Activated CD4-positive, alpha-beta memory T cell treated with anti-CD3 and anti-CD28 coated beads, Interleukin-2, amount 10 ng/mL, durations not matched to agents 7 days and 5 days (primary cell): ENCODE data around the gene CTNNAL1. TPM values are rescaled to one million over a fixed set of nuclear protein-coding genes. Genes with fewer than 3 reads are reported as not detected.

Experiments
- CTCF ChIA-PET: fragments of 350-600 bp; sonication (Branson Sonifier 250); formaldehyde crosslinking; loops from one replicate; lab custom pipeline; 2021; ENCODE audit warnings: antibody characterized with exemption, inconsistent platforms; lab: Charles Lee
- POLR2A ChIA-PET: fragments of 350-600 bp; sonication (Branson Sonifier 250); formaldehyde crosslinking; loops from one replicate; lab custom pipeline; 2021; ENCODE audit warnings: antibody characterized with exemption; lab: Charles Lee
- DNase-seq: peaks from one replicate; pipeline ENCODE4 v3.0.0-alpha.2; 2020
- H3K27ac Mint-ChIP-seq: one replicate; pipeline ENCODE4 v1.8.0; 2021; ENCODE audit warnings: mild to moderate bottlenecking, mixed read lengths
- H3K27me3 Mint-ChIP-seq: one replicate; pipeline ENCODE4 v1.8.0; 2021; ENCODE audit warnings: mixed read lengths
- H3K36me3 Mint-ChIP-seq: one replicate; pipeline ENCODE4 v1.8.0; 2021; ENCODE audit warnings: low read depth, mixed read lengths
- H3K4me1 Mint-ChIP-seq: one replicate; pipeline ENCODE4 v1.8.0; 2021; ENCODE audit warnings: mixed read lengths
- H3K4me3 Mint-ChIP-seq: one replicate; pipeline ENCODE4 v1.8.0; 2021; ENCODE audit warnings: mild to moderate bottlenecking, mixed read lengths
- H3K9me3 Mint-ChIP-seq: one replicate; pipeline ENCODE4 v1.8.0; 2021; ENCODE audit warnings: mixed read lengths
- total RNA-seq, 2 experiments: library from RNA; stranded (reverse); gene quantifications; one replicate each; pipeline ENCODE4 v1.2.3, GENCODE V29; 2021

Gene CTNNAL1
- total RNA-seq, 2 experiments from 2014 or later: 13.2 to 13.3 TPM

DNA sequence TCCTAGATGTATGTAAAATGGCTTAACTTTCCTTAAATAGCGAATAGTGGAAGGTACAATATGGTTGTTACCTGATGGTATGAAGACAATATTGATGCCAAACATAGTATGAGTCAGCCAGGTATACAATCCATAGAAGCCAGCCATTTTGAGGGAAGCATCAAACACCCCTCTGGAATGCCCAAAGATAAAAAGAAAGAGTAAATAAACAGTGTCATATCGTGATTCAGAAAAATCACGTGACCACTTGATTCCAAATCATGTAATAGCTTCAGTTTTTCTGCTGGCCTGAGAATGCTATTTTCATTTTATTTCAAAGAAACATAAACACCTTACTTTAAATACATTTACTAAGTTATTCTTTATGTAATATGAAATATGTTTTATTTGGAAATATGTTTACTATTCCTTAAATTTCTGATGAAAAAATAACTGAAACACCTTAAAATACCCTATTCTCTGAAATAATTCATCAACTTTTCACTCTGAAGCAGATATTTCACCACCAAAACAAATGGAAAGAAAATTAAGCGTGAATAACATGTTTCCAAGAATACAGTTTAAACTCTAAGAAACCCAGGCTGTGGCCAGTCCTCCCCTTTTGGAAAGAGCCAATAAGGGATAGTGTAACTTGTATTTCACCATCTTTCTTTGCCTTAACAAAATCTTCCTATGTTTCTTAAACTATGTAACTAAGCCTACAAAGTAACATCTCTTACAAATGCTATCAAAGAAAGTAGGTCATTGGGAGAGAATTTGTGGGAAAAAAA lies 24.8 kb upstream of the CTNNAL1 start:
- CTCF ChIA-PET: no interaction called here
- Mint-ChIP-seq H3K4me3 (no peak overlapping the region), H3K9me3 (no peaks in the 10 kb centered on the region), H3K36me3 (peaks cover 49% of the 10 kb centered on the region), H3K4me1 (no peaks in the 10 kb centered on the region), H3K27ac (no peak overlapping the region), H3K27me3 (no peaks in the 10 kb centered on the region)
- POLR2A ChIA-PET: no interaction called here
- no peak for DNase-seq

DNA sequence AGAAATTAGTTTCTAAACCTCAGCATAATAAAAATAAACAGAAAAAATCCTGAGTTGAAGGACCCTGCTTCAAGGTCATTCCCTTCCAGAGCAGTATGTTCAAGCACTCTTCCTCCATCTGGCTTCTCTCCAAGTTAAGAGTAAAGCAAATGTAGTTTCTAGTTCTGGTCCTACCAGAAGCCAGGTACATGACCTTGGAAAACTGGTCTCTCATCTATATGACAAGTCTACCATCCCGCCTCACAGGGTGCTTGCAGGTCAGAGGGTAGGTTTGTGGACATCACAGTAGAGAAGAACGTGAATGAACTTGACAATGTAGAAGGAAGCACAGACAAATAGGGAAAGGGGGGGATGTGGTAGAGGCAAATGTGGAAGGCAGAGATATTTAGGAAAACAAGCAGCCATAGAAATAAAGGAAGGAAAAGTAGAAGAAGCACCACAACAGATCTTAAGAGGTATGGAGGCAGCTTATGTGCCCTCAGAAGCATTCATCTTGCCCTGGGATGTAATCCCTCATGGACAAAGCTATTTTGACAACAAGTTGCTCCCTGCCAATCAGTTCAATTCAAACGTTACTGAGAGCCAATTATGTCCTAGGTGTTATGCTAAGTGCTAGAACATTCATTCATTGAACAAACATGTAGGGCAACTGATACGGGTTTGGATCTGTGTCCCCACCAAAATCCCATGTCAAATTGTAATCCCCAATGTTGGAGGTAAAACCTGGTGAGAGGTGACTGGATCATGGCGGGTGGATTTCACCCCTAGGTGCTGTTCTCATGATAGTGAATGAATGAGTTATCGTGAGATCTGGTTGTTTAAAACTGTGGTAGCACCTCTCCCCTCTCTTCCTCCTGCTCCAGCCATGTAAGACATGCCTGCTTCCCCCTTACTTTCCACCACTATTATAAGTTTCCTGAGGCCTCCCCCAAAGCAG lies 23.7 kb upstream of the CTNNAL1 start:
- Mint-ChIP-seq H3K4me3 (no peak overlapping the region), H3K27ac (no peak overlapping the region), H3K36me3 (peaks cover 45% of the 10 kb centered on the region), H3K9me3 (no peaks in the 10 kb centered on the region), H3K4me1 (no peaks in the 10 kb centered on the region), H3K27me3 (no peaks in the 10 kb centered on the region)
- POLR2A ChIA-PET: no interaction called here
- CTCF ChIA-PET: no interaction called here
- DNase-seq: no peak

- Mint-ChIP-seq H3K27ac (no peak overlapping the region), H3K4me3 (no peak overlapping the region), H3K4me1 (no peaks in the 10 kb centered on the region), H3K9me3 (no peaks in the 10 kb centered on the region), H3K36me3 (peaks cover 49% of the 10 kb centered on the region), H3K27me3 (no peaks in the 10 kb centered on the region)
- POLR2A ChIA-PET: no interaction called here
- no peak for DNase-seq
- CTCF ChIA-PET: no interaction called here
These were observed 22.6 kb upstream of the CTNNAL1 start for GRCh38 chr9:109035684-109036423.

- CTCF ChIA-PET: no interaction called here
- POLR2A ChIA-PET: interaction anchor here (1.2 kb wide), 1 partner anchor 22 kb away, joined by 3 read pairs; no protein-coding TSS in a partner anchor
- Mint-ChIP-seq H3K4me3 (no peak overlapping the region), H3K9me3 (no peaks in the 10 kb centered on the region), H3K36me3 (peaks cover 52% of the 10 kb centered on the region), H3K27me3 (no peaks in the 10 kb centered on the region), H3K27ac (no peak overlapping the region), H3K4me1 (no peaks in the 10 kb centered on the region)
- DNase-seq: no peak
These were observed 20.8 kb upstream of the CTNNAL1 start for GRCh38 chr9:109033941-109034700.

DNA sequence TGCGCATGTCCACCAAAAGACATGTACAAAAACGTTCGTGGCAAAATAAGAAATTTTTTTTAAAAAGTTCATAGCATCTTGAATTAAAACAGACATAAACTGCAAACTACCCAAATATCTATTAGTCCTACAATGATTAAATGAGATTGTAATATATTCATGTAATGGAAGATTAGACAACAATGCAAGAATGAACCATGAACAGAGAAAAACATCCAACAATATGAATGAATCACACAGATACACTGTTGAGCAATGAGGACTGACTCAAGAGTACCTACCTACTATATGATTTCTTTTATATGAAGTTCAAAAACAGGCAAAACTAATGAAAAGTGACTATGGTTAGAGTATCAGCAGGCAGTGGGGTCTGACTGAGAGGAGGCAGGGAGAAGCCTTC lies 17.9 kb upstream of the CTNNAL1 start:
- CTCF ChIA-PET: no interaction called here
- H3K4me3 Mint-ChIP-seq: no peak overlapping the region
- peaks cover 46% of the 10 kb centered on the region for H3K36me3 Mint-ChIP-seq
- DNase-seq: no peak
- no peaks in the 10 kb centered on the region for H3K9me3 Mint-ChIP-seq
- no peaks in the 10 kb centered on the region for H3K4me1 Mint-ChIP-seq
- POLR2A ChIA-PET: no interaction called here
- H3K27ac Mint-ChIP-seq: no peak overlapping the region
- no peaks in the 10 kb centered on the region for H3K27me3 Mint-ChIP-seq

DNA sequence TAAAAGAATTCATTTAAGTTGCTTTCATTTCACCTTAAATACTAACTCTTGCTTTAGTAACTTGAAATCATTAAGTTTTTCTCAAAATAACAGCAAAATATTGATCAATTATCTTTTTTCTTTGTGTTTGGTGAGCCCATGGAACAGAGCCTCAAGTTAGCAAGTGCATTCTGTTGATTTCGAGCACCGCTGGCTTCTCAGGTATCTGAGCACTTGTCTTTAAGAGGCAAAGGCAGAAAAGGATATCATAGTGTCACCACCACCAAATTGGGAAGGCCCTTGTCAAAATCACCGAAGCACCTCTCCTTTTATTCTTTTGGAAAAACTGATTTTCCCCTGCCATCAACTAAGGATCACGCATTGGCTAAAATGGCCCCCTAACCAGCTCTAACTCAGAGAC lies 17.1 kb upstream of the CTNNAL1 start:
- Mint-ChIP-seq H3K27me3 (no peaks in the 10 kb centered on the region), H3K4me3 (no peak overlapping the region), H3K4me1 (no peaks in the 10 kb centered on the region), H3K36me3 (peaks cover 44% of the 10 kb centered on the region), H3K27ac (no peak overlapping the region), H3K9me3 (no peaks in the 10 kb centered on the region)
- ChIA-PET CTCF (no interaction called here), POLR2A (no interaction called here)
- DNase-seq: no peak

DNA sequence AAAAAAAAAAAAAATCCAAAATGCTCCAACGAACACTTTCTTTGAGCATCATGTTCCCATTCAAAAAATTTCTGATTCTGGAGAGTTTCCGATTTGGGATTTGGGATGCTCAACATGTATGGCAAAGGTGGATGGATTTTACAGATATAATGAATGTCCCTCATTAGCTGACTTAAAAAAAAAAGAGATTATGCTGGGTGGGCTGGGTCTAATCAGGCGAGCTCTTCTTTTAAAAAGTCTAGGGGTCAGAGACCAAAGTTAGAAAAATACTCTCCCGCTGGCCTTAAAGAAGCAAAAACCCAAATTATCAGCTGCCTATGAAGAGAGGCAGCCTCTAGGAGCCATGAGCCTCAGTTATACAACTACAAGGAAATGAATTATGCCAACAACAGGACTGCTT lies 15.2 kb upstream of the CTNNAL1 start:
- DNase-seq: no peak
- no peaks in the 10 kb centered on the region for H3K27me3 Mint-ChIP-seq
- no peak overlapping the region for H3K4me3 Mint-ChIP-seq
- no peaks in the 10 kb centered on the region for H3K4me1 Mint-ChIP-seq
- H3K9me3 Mint-ChIP-seq: no peaks in the 10 kb centered on the region
- CTCF ChIA-PET: no interaction called here
- H3K27ac Mint-ChIP-seq: no peak overlapping the region
- POLR2A ChIA-PET: no interaction called here
- peaks cover 38% of the 10 kb centered on the region for H3K36me3 Mint-ChIP-seq

GRCh38 chr9:109027176-109027575 lies 13.9 kb upstream of the CTNNAL1 start:
- Mint-ChIP-seq H3K4me3 (no peak overlapping the region), H3K27ac (no peak overlapping the region), H3K36me3 (peaks cover 32% of the 10 kb centered on the region), H3K4me1 (no peaks in the 10 kb centered on the region), H3K27me3 (no peaks in the 10 kb centered on the region), H3K9me3 (no peaks in the 10 kb centered on the region)
- CTCF ChIA-PET: no interaction called here
- no peak for DNase-seq
- POLR2A ChIA-PET: no interaction called here

- ChIA-PET CTCF (no interaction called here), POLR2A (no interaction called here)
- no peaks in the 10 kb centered on the region for H3K9me3 Mint-ChIP-seq
- H3K36me3 Mint-ChIP-seq: peaks cover 25% of the 10 kb centered on the region
- no peaks in the 10 kb centered on the region for H3K27me3 Mint-ChIP-seq
- no peak overlapping the region for H3K4me3 Mint-ChIP-seq
- no peaks in the 10 kb centered on the region for H3K4me1 Mint-ChIP-seq
- no peak for DNase-seq
- H3K27ac Mint-ChIP-seq: no peak overlapping the region
These were observed 13.0 kb upstream of the CTNNAL1 start for GRCh38 chr9:109026306-109026705.

DNA sequence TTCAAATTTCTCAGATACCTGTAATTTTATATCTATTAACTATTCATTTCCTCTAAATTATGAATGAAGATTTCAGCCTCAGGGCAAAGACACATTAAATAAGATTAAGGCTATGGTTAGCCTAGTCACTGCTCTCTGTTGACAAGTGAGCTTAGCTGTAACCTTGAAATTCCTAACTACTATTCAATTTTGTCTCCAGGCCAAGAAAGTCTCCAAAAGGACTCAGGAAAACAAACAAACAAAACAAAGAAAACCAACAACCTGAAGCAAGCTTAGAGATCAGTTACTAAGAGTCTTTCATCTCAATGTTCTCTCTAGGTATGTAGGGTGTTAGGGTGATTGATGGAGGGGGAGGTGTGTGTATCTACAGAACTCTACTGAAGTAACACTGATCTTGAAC lies 9.6 kb upstream of the CTNNAL1 start:
- POLR2A ChIA-PET: no interaction called here
- Mint-ChIP-seq H3K4me1 (peaks cover 6% of the 10 kb centered on the region), H3K4me3 (no peak overlapping the region), H3K27ac (no peak overlapping the region), H3K27me3 (no peaks in the 10 kb centered on the region), H3K9me3 (no peaks in the 10 kb centered on the region), H3K36me3 (peaks cover 25% of the 10 kb centered on the region)
- CTCF ChIA-PET: no interaction called here
- DNase-seq: no peak

DNA sequence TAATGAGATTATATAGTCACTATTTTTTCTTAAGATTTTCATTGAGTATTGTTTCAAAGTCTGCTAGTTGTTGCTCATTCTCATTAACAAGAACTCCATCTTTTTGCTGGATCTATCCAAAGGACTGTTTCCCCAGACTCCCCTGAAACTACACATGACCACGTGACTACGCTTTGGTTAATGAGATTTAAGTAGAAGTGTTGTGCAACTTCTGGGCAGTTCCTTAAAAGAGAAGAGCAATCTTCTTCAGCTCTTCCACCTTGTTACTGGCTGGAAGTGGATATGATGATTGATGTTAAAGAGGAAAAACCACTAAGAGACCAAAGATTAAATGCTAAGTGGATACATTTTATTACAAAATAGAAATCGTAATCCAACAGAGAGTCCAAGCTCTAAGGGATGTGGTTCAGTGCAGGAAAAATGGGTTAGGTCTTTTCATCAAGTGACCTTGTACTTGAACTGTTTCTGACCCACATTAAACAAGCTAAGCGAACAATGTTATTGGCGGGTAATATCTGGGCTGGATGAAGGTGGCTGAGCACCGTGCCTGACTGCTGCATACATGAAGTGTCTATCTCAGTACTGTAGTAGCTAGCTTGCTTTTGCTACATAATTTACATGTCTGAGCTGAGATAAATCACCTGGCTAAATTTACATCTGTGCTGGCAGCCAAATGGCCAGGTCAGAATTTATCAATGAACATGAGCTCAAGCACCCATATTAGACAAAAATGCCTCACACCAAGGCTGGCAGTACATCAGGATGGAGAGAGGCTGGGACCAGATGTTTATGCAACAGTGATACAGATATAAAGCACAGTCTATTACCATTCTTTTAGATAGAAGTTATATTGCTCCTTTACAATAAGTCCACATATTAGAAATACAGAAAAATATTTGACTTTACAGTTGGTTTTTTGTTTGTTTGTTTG lies 7.5 kb upstream of the CTNNAL1 start:
- Mint-ChIP-seq H3K27ac (no peak overlapping the region), H3K4me1 (peaks cover 6% of the 10 kb centered on the region), H3K4me3 (no peak overlapping the region), H3K9me3 (no peaks in the 10 kb centered on the region), H3K36me3 (peaks cover 24% of the 10 kb centered on the region), H3K27me3 (no peaks in the 10 kb centered on the region)
- ChIA-PET POLR2A (no interaction called here), CTCF (no interaction called here)
- no peak for DNase-seq

- no peak for DNase-seq
- peaks cover 6% of the 10 kb centered on the region for H3K4me1 Mint-ChIP-seq
- CTCF ChIA-PET: no interaction called here
- H3K4me3 Mint-ChIP-seq: no peak overlapping the region
- H3K27ac Mint-ChIP-seq: no peak overlapping the region
- POLR2A ChIA-PET: no interaction called here
- no peaks in the 10 kb centered on the region for H3K27me3 Mint-ChIP-seq
- no peaks in the 10 kb centered on the region for H3K9me3 Mint-ChIP-seq
- H3K36me3 Mint-ChIP-seq: peaks cover 24% of the 10 kb centered on the region
These were observed 6.8 kb upstream of the CTNNAL1 start for GRCh38 chr9:109020113-109020512.
